Measurements from ENCODE around the gene FRMPD1.
"Not testable (repeated sequence)": the region's sequence is repeated elsewhere in the genome, so short reads cannot be mapped to it uniquely, and the experiment has no call there.

The FRMPD1 gene

GRCh38 chr9:37732952-37733351 is 82.2 kb downstream of the FRMPD1 start:
- no peak for DNase-seq (ENCODE audit: low spot score)

GRCh38 chr9:37739222-37739621 is 88.5 kb downstream of the FRMPD1 start:
- DNase-seq (ENCODE audit: low spot score) = no peak

- no peak for DNase-seq (ENCODE audit: low spot score)
These were observed 89.4 kb downstream of the FRMPD1 start for GRCh38 chr9:37740128-37740527.

- no peak for DNase-seq (ENCODE audit: low spot score)
These were observed 90.0 kb downstream of the FRMPD1 start for GRCh38 chr9:37740631-37741328.

- no peak for DNase-seq (ENCODE audit: low spot score)
These were observed 95.2 kb downstream of the FRMPD1 start for GRCh38 chr9:37745970-37746369.

- DNase-seq (ENCODE audit: low spot score) = peak; percentile 46
These were observed 95.9 kb downstream of the FRMPD1 start for GRCh38 chr9:37746448-37747270.

- DNase-seq (ENCODE audit: low spot score) = peak; percentile 83
These were observed 96.6 kb downstream of the FRMPD1 start for GRCh38 chr9:37747271-37747753.

GRCh38 chr9:37749129-37749528 is 98.4 kb downstream of the FRMPD1 start:
- DNase-seq (ENCODE audit: low spot score) = no peak

- no peak for DNase-seq (ENCODE audit: low spot score)
These were observed 100.4 kb downstream of the FRMPD1 start for GRCh38 chr9:37751186-37751585.

GRCh38 chr9:37751704-37752103 is 101.0 kb downstream of the FRMPD1 start:
- DNase-seq (ENCODE audit: low spot score) = not testable (repeated sequence)

- DNase-seq (ENCODE audit: low spot score) = not testable (repeated sequence)
These were observed 101.4 kb downstream of the FRMPD1 start for GRCh38 chr9:37752112-37752511.

GRCh38 chr9:37752642-37753488 is 102.1 kb downstream of the FRMPD1 start:
- no peak for DNase-seq (ENCODE audit: low spot score)

GRCh38 chr9:37753489-37754190 is 102.9 kb downstream of the FRMPD1 start, which contains the start of gene TRMT10B:
TRMT10B (plus strand) TSS chr9:37753805; CDS start chr9:37761932, 8,127 bp downstream.
- DNase-seq (ENCODE audit: low spot score) = peak; percentile 85

GRCh38 chr9:37758747-37759146 is 108.0 kb downstream of the FRMPD1 start:
- DNase-seq (ENCODE audit: low spot score) = no peak

- DNase-seq (ENCODE audit: low spot score) = peak; percentile 32
These were observed 109.8 kb downstream of the FRMPD1 start for GRCh38 chr9:37760416-37761161.

GRCh38 chr9:37761511-37761910 is 110.8 kb downstream of the FRMPD1 start:
- DNase-seq (ENCODE audit: low spot score) = no peak

- DNase-seq (ENCODE audit: low spot score) = not testable (repeated sequence)
These were observed 114.5 kb downstream of the FRMPD1 start for GRCh38 chr9:37765263-37765662.

GRCh38 chr9:37769306-37769705 is 118.6 kb downstream of the FRMPD1 start:
- DNase-seq (ENCODE audit: low spot score) = no peak

- no peak for DNase-seq (ENCODE audit: low spot score)
These were observed 119.2 kb downstream of the FRMPD1 start for GRCh38 chr9:37769995-37770394.

GRCh38 chr9:37775216-37775919 is 124.6 kb downstream of the FRMPD1 start:
- DNase-seq (ENCODE audit: low spot score) = no peak
